Prostate gland (tissue), 2 donors: ENCODE data around the gene ATF1. TPM values are rescaled to one million over a fixed set of nuclear protein-coding genes. Genes with fewer than 3 reads are reported as not detected.

Experiments used
- DNase-seq: peaks from one replicate; pipeline ENCODE4 v3.0.0-alpha.2; 2019; ENCODE audit warnings: low spot score
- H3K27ac ChIP-seq, 2 donors: fragments of 200-600 bp; sonication (generic); 2 replicates each; pipeline ENCODE4 v1.5.1; 2017 to 2019
- H3K27me3 ChIP-seq: fragments of 200-600 bp; sonication (generic); replicated peaks from 2 replicates; pipeline ENCODE4 v1.5.1; 2019; ENCODE audit not compliant: insufficient read depth
- H3K36me3 ChIP-seq, 2 donors: fragments of 200-600 bp; sonication (generic); 1 replicate in 1 of 2; 2 replicates in 1 of 2; pipeline versions ENCODE4 v1.5.1 to v1.8.1; 2017 to 2019
- H3K4me1 ChIP-seq: fragments of 200-600 bp; sonication (generic); replicated peaks from 2 replicates; pipeline ENCODE4 v1.5.1; 2019
- H3K4me3 ChIP-seq, 2 donors: fragments of 200-600 bp; sonication (generic); 2 replicates each; pipeline ENCODE4 v1.5.1; 2017 to 2019
- H3K9me3 ChIP-seq: fragments of 200-600 bp; sonication (generic); 2 replicates; pipeline ENCODE4 v1.5.1; 2017
- CTCF ChIP-seq, 4 experiments: fragments of 200-600 bp in 2 of 4; fragments of 450-650 bp in 2 of 4; sonication (generic) in 2 of 4; IDR thresholded peaks; 1 replicate in 3 of 4; 2 replicates in 1 of 4; pipeline ENCODE4 v1.5.1; 2016 to 2019; ENCODE audit warnings: antibody characterized with exemption in 4 of 4, mild to moderate bottlenecking in 2 of 4, moderate library complexity in 2 of 4
- POLR2A ChIP-seq: fragments of 450-650 bp; IDR thresholded peaks from one replicate; pipeline ENCODE4 v1.6.1; 2016; ENCODE audit warnings: antibody characterized with exemption, mild to moderate bottlenecking
- POLR2AphosphoS5 ChIP-seq: sonication (generic); formaldehyde crosslinking; IDR thresholded peaks from one replicate; pipeline ENCODE4 v1.6.1; 2017; ENCODE audit warnings: antibody characterized with exemption
- WGBS: methylation state at CpG from one replicate; pipeline ENCODE4 v1.1.5; 2018; 5-methylcytosine and 5-hydroxymethylcytosine counted together
- intact Hi-C: fragments of 100-400 bp; cut with DNase I; formaldehyde crosslinking; loops from one replicate; pipeline ENCODE4 v1.14.2; 2022
- total RNA-seq, 2 donors: library from RNA; depleted of rRNA; stranded (reverse); fragments of >200 nt; gene quantifications; one replicate each; pipeline ENCODE4 v1.1.0, GENCODE V29; 2016

Gene ATF1
- total RNA-seq, 2 donors from 2014 or later, result 20.2 to 27.4 TPM

GRCh38 chr12:50733706-50734105 lies 30.2 kb upstream of the ATF1 start:
- no peak for DNase-seq
- Histone ChIP-seq H3K4me1 (no peaks in the 10 kb centered on the region), H3K27ac (no peak overlapping the region), H3K4me3 (no peak overlapping the region), H3K27me3 (no peaks in the 10 kb centered on the region), H3K9me3 (no peaks in the 10 kb centered on the region), H3K36me3 (no peaks in the 10 kb centered on the region)
- 78% methylated on average over 3 of the region's 3 CpGs for WGBS
- intact Hi-C loops, result loop anchor here (5.0 kb wide), 1 partner anchor 226 kb away; no protein-coding TSS in a partner anchor
- TF ChIP-seq POLR2A, result no peak
- no peak for TF ChIP-seq POLR2AphosphoS5
- no peak for TF ChIP-seq CTCF (IDR thresholded peaks at IDR 0.05)

GRCh38 chr12:50734409-50735263 lies 29.3 kb upstream of the ATF1 start:
- Histone ChIP-seq H3K4me1 (no peaks in the 10 kb centered on the region), H3K9me3 (no peaks in the 10 kb centered on the region), H3K27ac (no peak overlapping the region), H3K27me3 (no peaks in the 10 kb centered on the region), H3K4me3 (no peak overlapping the region), H3K36me3 (peaks cover 0 to 4% of the 10 kb centered on the region in 2 donors)
- DNase-seq, result no peak
- intact Hi-C loops, result loop anchor here (5.0 kb wide), 1 partner anchor 227 kb away; no protein-coding TSS in a partner anchor
- 73% methylated on average over 10 of the region's 10 CpGs for WGBS
- TF ChIP-seq POLR2A (no peak), CTCF (IDR thresholded peaks at IDR 0.05) (peak in 3 of 4 experiments; percentile 44 to 53 (median 50))

GRCh38 chr12:50739611-50740010 lies 24.3 kb upstream of the ATF1 start:
- TF ChIP-seq POLR2AphosphoS5 (no peak), POLR2A (no peak), CTCF (IDR thresholded peaks at IDR 0.05) (no peak)
- Histone ChIP-seq H3K27me3 (no peaks in the 10 kb centered on the region), H3K27ac (no peak overlapping the region), H3K36me3 (peaks cover 4 to 9% of the 10 kb centered on the region in 2 donors), H3K4me1 (no peaks in the 10 kb centered on the region), H3K9me3 (no peaks in the 10 kb centered on the region), H3K4me3 (no peak overlapping the region)
- DNase-seq, result no peak
- WGBS, result 95% methylated on average over 7 of the region's 7 CpGs
- intact Hi-C loops, result no loop called here

GRCh38 chr12:50740307-50740706 lies 23.6 kb upstream of the ATF1 start:
- intact Hi-C loops, result no loop called here
- Histone ChIP-seq H3K27ac (no peak overlapping the region), H3K4me3 (no peak overlapping the region), H3K4me1 (no peaks in the 10 kb centered on the region), H3K27me3 (no peaks in the 10 kb centered on the region), H3K36me3 (peaks cover 4 to 9% of the 10 kb centered on the region in 2 donors), H3K9me3 (no peaks in the 10 kb centered on the region)
- TF ChIP-seq CTCF (IDR thresholded peaks at IDR 0.05) (no peak), POLR2A (no peak), POLR2AphosphoS5 (no peak)
- WGBS, result 89% methylated on average over 2 of the region's 2 CpGs
- DNase-seq, result no peak

GRCh38 chr12:50742776-50743175 lies 21.1 kb upstream of the ATF1 start:
- TF ChIP-seq POLR2AphosphoS5 (no peak), POLR2A (no peak), CTCF (IDR thresholded peaks at IDR 0.05) (no peak)
- Histone ChIP-seq H3K27me3 (no peaks in the 10 kb centered on the region), H3K36me3 (peaks cover 4 to 9% of the 10 kb centered on the region in 2 donors), H3K4me1 (no peaks in the 10 kb centered on the region), H3K4me3 (no peak overlapping the region), H3K9me3 (no peaks in the 10 kb centered on the region), H3K27ac (no peak overlapping the region)
- WGBS, result 97% methylated on average over 7 of the region's 7 CpGs
- intact Hi-C loops, result no loop called here
- DNase-seq, result no peak
